Fibroblast of skin of abdomen (primary cell): ENCODE measurements around the gene GBF1.
"Not testable (repeated sequence)": the region's sequence is repeated elsewhere in the genome, so short reads cannot be mapped to it uniquely, and the experiment has no call there.

Experiments
- DNase-seq: peaks from one replicate; pipeline ENCODE4 v3.0.0-alpha.2; 2013

The GBF1 gene

DNA sequence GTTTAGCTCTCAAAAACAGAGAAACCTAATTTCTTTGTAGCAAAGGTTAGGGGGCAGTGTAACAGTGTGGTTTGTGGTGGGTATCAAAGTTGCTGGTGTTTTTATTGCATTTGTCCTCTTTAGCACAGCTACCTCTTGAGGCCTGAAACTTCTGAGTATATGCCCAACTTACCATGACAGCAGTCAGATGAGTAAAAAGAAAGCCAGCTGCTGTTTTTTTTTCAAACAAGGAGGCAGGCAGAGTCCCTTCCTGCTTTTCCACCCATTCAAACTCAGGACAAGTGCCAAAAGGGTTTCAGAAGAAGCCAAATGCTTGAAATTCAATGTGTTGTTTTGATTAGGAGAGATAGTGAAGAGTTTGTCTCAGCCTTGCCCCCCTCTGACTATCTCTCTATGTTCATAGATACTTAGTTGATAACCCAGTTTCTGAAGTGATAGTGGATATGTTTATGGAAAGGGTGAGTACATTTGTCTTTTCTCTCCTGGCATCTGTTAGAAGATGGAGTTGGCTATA lies 23.1 kb downstream of the GBF1 start:
- peak; percentile 28 for DNase-seq

DNA sequence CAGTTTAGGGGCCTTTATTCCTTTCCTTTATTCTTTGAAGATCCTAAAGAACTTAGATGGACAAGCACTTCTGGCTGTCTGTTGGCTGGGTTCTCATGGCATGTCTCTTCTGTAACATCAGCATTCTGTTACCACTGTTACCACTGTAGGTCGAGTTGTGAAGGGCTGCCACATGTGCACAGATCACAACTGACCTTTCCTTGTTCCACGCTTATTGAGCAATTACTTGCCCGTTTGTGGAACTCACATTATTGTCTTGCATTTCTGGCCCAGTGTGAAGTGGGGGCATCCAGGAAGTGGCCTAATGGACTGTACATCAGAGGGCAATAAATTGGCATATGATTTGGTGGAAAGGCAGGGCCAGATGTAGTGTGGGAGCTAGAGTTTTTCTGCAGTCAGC lies 23.7 kb downstream of the GBF1 start:
- no peak for DNase-seq

DNA sequence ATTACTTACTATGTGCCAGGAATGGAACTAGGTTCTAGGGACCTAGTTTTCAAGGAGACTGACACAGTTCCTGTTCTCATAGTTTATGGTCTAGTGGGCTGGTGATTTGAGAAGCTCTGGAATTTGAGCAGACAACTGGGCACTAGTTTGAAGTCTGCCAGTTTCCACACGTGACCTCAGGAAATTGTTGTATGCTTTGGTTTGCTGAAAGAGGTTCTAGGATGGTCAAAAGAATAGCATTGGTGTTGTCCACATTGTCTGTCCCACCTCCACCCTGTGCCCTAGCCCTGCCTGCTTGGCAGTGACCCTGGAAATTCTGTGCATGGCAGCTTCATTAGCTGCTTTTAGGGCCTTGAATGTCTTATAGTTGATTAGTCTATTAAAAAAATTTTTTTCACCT lies 28.7 kb downstream of the GBF1 start:
- DNase-seq: no peak

DNA sequence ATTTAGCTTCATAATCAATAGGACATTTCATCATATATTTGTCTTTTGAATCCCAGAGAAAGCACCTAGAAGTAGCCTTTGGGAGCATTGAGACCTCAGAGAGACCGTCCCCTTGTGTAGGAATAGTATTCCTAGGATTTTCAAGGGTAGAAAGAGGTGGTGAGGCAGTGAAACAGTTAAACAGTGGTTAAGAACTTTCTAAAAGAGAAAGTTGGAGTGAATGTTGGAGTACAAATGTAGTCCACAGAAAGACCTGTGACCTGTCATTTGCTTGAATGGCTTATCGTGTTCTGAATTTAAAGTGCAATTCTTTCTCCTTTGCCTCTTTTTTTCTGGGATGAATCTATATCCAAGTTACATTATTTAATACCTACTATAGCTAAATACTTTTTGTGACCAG lies 30.0 kb downstream of the GBF1 start:
- no peak for DNase-seq

DNA sequence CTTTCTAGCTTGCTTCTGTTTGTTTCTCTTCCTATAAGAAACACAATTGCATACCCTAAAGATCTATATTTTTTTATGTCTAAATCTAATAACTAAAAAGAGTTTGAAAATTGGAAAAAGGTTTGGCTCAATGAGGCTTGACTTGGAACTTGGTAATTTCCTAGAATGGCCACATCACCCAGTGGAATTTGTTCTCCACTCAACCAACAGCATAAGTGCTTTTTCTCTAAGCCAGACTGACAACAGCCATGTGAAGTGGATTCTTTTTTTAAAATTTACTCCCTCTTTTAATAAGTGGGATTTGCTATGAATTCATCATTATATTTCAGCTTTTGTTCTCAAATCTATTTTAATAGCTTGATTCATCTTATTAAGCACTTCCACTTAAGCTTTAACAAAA lies 33.8 kb downstream of the GBF1 start:
- no peak for DNase-seq

DNA sequence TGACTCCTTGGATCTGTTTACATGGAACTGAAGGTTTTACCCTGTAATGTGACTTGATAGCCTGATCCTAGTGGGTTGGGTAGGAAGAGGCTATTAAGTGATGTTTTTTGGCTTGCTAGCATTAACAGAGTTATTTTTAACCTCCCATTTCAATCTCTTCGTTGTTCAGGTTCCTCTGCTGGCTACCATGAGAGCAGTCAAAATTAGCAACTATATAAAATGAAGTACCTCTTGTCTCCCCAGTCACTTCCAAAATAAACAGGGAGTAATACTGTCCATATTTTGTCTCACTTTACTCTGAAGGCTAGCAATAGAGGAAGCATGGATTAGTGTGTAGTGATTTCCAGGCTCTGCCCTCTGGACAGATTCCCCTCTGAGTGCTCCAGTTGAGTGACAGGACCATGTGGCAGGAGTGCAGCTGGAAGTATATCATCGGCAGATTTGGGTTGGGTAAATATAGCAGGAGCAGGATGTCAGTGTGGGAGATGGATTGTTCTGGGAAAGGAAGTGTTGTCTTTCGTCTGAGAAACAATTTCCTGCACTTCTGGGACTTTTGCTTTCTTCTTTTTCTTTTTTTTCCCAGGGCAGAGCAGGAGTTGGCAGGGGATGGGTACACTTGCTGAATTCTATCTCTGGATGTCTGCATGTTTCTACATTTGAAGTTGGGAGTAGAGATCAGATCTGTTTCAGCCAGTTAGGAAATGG lies 35.2 kb downstream of the GBF1 start:
- peak; percentile 20 for DNase-seq

DNA sequence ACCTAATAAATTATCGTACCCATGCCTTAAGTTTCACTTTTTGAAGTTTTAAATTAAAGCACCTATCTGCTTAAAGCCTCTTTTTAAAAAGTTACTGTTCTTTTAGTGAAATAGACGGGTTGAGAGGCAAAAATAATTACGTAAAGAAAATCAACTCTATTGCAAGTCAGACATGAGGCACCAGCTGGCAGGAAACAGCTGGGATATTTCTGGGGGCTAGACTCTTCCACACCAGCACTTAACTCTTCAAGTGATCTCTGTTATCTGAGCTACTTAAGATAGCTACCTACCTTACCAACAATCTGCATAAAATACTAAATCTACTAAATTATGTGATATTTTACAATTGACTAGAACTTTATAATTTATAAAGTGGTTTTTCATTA lies 35.8 kb downstream of the GBF1 start:
- DNase-seq: no peak

DNA sequence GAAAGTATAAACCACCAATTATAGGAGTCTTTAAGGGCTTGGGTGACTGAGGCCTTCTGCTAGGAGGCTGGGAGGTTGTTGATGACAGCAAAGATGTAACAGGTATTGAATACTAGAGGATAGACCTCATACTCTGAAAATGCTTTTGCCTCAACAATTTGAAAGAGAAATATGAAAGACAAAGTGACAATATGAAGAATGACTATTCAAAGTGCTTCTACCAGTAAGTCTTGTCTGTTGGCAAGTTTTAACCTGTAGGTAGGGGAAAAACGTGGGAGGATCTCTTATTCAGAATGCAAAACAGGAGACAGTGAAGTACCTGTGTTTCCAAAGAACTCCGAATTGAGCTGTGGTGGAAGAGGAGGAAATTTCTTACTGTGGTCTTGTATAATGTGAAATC lies 38.2 kb downstream of the GBF1 start:
- no peak for DNase-seq

DNA sequence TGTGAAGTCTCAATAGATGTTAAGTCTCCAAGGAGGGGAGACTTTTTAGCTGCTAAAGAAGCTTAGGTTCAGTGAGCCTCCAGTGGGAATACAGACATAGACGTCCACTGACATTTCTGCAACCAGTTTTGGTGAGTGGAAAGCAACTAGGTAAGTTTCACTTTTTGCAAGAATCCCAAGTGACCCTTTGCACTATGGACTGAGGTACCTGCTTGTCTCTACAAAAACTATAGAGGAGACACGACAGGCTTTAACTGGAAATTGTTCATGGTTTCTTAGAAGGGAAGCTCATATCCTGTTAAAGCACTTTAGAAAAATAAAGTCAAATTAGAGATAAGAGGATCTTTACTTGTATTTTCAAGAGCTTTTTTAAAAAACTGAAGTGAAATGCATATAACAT lies 38.6 kb downstream of the GBF1 start:
- DNase-seq: no peak

DNA sequence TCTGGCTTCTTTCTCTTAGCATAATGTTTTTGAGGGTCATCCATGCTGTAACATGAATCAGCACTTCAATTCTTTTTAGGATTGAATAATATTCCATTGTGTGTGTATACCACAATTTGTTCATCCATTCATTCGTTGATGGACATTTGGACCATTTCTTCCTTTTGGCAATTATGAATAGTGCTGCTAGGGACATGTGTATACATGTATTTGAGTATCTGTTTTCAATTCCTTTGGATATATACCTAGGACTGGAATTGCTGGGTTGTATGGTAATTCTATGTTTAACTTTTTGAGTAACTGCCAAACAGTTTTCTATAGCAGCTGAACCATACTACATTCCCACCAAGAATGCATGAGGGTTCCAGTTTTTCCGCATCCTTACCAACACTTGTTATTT lies 39.2 kb downstream of the GBF1 start:
- DNase-seq: no peak

DNA sequence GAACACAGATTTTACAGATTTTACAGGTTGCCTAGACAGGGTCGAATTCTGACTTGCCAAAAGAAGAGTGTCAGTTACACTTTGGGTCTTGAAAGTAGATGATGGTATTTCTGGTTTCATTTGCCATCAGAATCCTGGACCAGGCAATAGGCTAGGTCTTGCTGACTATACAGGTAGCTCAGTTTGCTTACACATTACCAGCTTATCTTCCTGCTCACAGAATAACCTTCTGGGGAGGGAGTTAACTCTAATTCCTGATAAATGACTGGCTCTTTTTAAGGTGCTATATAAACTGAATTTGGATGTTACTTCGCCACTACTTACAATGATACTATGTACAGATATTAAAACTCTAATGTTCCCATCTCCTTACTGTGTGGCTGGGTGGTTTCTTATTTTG lies 39.8 kb downstream of the GBF1 start:
- no peak for DNase-seq

DNA sequence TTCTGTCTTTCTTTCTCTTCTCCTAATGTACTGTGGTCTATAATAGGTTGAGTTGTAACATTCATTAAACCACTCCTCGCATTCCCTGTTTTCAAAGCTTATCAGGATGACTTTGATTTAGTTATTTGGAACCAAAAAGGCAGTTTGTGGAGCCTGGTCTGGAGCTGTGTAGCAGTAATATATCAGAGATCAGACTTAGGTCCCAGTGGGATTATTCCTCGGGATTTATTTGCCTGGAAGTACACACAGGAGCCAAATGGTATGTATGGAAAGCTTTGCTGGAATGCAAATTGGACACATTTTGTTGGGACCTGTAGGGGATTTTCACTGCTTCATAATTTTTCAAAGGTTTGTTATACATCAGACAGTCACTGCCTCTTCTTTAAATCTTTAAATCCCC lies 40.9 kb downstream of the GBF1 start:
- peak; percentile 25 for DNase-seq

DNA sequence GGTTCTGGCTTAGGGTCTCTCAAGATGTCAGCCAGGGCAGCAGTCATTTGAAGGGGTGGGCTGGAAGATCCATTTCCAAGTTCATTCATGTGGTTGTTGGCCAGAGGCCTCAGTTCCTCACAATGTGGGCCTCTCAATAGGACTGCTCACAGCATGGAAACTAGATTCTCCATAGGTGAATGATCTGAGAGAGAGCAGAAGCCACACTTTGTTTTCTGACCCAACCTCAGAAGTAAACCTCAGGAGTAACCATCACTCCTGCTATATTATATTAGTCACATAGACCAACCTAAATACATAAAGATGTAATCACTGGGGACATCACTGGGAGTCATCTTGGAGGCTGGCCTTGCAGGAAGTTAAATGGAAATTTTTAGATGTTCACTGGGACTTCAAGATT lies 42.2 kb downstream of the GBF1 start:
- no peak for DNase-seq

DNA sequence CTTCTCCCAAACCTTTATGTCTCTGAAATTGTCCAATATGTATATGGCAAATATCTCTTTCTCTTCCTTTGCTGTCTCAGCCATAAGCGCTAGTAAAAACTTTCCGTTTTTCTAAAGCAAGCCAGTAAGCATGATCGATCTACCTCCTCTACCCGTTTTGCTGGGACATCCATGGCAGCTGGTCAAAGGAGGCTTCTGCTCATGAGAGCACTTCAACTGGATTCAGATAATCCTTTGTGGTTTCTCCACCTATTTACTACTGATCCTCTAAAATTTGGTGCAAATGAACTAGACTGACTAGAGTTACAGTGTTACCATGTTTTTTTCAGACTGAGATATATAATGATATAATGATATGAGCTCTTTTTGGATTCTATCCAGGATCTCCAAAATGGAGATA lies 42.7 kb downstream of the GBF1 start:
- DNase-seq: no peak

DNA sequence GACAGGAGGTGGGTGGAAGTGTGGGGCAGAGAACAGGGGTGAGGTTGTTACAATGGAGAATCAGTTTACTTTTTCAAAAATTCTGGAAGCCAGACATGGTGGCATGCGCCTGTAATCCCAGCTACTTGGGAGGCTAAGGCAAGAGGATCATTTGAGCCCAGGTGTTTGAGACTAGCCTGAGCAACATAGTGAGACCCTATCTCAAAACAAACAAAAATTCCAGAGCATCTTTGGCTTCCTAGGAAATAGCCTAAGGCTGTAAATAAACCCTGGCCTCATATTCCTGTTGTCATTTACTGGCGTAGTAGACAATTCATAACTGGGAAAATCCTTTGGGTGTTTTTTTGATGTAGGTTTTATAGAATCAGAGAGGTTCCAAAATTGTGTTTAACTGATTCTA lies 44.0 kb downstream of the GBF1 start:
- DNase-seq: no peak

DNA sequence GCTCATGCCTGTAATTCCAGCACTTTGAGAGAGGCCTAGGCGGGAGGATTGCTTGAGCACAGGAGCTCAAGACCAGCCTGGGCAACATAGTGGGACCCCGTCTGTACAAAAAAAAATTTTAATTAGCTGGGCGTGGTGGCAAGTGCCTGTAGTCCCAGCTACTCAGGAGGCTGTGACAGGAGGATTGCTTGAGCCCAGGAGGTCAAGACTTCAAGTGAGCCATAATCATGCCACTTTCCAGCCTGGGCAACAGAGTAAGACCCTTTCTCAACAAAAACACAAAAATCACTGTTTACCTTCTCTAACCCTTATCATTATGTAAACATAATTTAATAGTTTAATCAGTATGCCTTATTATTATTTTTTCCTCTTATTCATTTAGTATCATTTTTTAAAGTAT lies 44.5 kb downstream of the GBF1 start:
- DNase-seq: no peak

DNA sequence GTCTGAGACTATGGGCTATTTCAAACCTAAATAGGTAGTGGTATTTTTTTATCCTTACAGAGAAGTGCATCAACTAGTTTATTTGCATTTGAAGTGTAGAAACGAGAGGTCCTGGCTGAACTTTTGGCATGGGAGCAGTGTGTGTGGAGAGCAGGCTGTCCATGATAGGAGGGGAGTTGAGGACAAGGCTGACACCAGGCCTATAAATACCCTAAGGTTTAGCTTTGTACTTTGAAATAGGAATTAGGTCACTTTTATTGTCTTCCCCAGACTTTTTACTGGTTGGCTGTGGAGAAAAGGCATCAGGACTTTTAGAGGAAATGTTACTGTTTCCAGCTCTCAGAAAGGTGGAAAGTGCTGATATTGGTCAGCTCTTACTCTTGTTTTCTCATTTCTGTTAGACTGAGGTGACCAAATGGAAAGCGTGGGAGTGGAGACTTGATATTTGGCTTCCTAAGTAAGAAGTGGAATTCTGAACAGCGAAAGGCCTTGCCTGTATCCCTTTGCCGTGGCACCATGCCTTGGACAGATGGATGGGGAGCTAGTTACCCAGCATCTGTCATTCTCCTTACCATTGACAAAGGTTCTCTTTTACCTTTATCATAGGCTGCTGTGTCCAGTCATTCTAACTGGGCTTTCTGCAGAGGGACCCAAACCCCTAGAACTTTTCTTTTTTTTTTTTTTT lies 46.0 kb downstream of the GBF1 start:
- DNase-seq: no peak

DNA sequence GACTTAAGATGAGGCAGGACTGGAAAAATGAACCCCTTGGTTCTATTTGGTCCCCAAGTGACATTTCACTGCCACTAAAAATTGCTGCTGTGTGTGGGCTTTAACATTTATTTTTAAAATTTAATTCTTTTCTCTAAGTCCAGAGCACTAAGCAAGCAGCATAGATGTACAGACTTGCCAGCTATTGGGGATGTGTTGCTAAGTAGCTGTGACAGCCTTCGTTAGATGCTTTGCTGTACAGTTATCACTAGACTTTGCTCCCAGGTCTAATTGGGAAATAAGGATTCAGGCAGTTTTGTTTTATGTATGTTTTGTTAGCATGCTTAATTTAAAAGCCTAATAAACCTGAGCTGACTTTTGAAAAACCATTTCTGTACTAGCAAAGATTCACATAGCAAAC lies 51.8 kb downstream of the GBF1 start:
- no peak for DNase-seq

DNA sequence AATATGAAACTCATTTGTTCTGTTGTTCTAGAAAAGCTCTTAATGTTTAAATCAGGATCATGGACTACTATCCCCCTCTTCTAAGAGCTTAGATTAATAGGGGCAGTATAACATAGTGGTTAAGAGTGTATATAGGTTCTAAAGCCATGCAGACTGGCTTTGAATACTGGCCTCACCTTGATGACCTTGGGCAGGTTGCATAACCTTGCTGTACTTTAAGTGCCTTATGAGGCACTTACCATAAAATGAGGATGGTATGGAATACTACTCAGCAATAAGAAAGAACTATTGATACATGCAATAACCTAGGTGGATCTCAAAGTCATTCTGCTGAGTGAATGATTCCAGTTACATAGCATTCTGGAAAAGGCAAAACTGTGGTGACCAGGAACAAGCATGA lies 53.6 kb downstream of the GBF1 start:
- DNase-seq: no peak

DNA sequence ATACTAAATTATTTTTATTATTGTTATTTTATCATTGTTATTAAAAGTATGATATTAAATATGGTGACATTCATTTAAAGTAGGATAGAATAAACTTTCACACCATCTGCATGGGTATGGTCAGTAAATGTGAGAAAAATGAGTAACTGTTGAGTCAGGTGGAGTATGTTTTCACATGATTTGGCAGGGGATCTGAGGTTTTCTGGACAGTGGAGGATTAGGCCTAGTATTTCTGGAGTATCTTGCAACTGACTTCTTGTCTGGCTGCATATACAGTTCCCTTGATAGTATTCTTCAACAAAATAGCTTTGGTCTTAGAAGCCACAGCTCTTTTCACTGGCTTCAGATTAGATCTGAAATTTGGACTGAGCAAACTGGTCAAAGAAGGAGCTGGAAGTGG lies 54.5 kb downstream of the GBF1 start:
- peak; percentile 52 for DNase-seq

DNA sequence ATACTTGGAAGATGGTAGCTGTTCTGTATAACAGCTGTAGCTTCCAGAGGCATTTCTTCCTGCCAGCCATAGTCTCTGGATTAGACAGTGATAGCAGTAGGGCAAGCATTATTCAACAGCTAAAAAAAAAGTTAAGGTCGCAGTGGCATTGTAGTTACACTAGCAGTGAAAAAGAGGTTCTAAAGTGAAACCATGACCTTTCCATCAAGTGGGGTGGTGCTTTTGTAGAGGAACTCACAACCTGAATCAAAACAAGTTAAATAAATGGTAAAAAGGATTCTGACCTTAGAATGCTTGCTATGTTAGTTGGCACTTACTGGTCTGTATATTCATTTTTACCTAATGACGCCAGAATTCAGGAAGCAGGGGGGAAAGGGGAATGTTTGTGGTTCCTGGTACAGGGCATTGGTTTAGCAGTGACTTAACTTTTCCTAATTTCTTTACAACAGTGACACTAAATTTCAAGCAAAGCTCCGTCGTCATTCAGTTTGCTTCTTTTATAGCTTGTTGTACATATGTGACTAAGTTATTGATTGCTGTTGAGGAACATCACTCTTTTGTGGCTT lies 55.0 kb downstream of the GBF1 start:
- peak; percentile 69 for DNase-seq

DNA sequence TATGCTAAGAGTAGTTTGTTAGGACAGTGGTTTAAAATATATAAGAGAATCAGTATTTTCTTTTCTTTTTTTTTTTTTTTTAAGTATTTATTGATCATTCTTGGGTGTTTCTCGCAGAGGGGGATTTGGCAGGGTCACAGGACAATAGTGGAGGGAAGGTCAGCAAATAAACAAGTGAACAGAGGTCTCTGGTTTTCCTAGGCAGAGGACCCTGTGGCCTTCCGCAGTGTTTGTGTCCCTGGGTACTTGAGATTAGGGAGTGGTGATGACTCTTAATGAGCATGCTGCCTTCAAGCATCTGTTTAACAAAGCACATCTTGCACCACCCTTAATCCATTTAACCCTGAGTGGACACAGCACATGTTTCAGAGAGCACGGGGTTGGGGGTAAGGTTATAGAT lies 55.6 kb downstream of the GBF1 start:
- DNase-seq: not testable (repeated sequence)

DNA sequence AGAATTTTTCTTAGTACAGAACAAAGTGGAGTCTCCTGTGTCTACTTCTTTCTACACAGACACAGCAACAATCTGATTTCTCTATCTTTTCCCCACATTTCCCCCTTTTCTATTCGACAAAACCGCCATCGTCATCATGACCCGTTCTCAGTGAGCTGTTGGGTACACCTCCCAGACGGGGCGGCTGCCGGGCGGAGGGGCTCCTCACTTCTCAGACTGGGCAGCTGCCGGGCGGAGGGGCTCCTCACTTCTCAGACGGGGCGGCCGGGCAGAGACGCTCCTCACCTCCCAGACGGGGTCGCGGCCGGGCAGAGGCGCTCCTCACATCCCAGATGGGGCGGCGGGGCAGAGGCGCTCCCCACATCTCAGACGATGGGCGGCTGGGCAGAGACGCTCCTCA lies 56.0 kb downstream of the GBF1 start:
- not testable (repeated sequence) for DNase-seq

DNA sequence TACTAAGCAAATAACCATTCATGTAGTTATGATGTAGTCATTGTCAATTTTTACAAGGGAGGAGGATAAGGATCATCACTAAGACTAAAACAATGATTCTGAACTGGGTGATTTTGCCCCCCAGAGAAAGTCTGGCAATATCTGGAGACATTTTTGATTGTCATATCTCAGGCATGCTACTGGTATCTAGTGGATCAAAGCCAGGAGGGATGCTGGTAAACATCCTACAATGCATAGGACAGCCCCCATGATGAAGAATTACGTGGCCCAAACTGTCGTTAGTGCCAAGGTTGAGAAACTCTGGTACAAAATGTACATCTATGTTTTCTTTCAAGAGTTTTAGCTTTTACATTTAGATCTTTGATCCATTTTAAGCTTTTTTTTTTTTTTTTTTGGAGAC lies 57.3 kb downstream of the GBF1 start:
- DNase-seq: no peak
